Panc1 (cell line): Measurements from ENCODE around the gene TRIM8. TPM values are rescaled to one million over a fixed set of nuclear protein-coding genes. Genes with fewer than 3 reads are reported as not detected.
A peak's percentile ranks its signal among the peaks of the same experiment; 100 is the strongest.

Source experiments
- ATAC-seq: fragments of 200-7000 bp; cut with Tn5 transposase; 2 replicates; pipeline ENCODE4 v1.9.1; 2020; ENCODE audit warnings: mild to moderate bottlenecking, moderate library complexity
- BruUV-seq: library from RNA; stranded (reverse); fragments of 400-500 nt; replicated peaks from 2 replicates; lab custom pipeline; 2021; lab: Mats Ljungman, UMichigan
- CTCF ChIA-PET: fragments of 300-600 bp; sonication (Branson Sonifier 250); formaldehyde crosslinking; loops from one replicate; lab custom pipeline; 2022; ENCODE audit warnings: antibody characterized with exemption; lab: Charles Lee
- POLR2A ChIA-PET: fragments of 300-600 bp; sonication (Branson Sonifier 250); formaldehyde crosslinking; loops from one replicate; lab custom pipeline; 2022; ENCODE audit warnings: antibody characterized with exemption; lab: Charles Lee
- DNase-seq: peaks from one replicate; pipeline ENCODE4 v3.0.0-alpha.2; 2010; ENCODE audit warnings: low read depth, low spot score
- H3K27ac ChIP-seq: 2 replicates; pipeline ENCODE4 v1.5.1; 2011; ENCODE audit warnings: mild to moderate bottlenecking, low read length, inconsistent platforms
- H3K27me3 ChIP-seq: fragments of 200-500 bp; sonication (Bioruptor generic); 2 replicates; pipeline ENCODE4 v1.6.0; 2014; ENCODE audit warnings: low read length, inconsistent platforms; ENCODE audit not compliant: control insufficient read depth, insufficient read depth
- H3K36me3 ChIP-seq: fragments of 200-500 bp; sonication (Bioruptor generic); 2 replicates; pipeline ENCODE4 v1.5.1; 2014; ENCODE audit warnings: inconsistent platforms, mild to moderate bottlenecking, low read length, moderate library complexity; ENCODE audit not compliant: control insufficient read depth, insufficient read depth
- H3K4me1 ChIP-seq: 2 replicates; pipeline ENCODE4 v1.5.1; 2011; ENCODE audit warnings: inconsistent platforms, mild to moderate bottlenecking, low read length, moderate library complexity; ENCODE audit not compliant: control insufficient read depth, insufficient read depth
- H3K4me3 ChIP-seq, 2 experiments: 2 replicates each; pipeline ENCODE4 v1.5.1; 2011 to 2012; ENCODE audit warnings: low read depth in 2 of 2, low read length in 2 of 2, mild to moderate bottlenecking in 2 of 2, inconsistent platforms in 1 of 2, moderate library complexity in 1 of 2
- H3K9me3 ChIP-seq: fragments of 200-500 bp; sonication (Bioruptor generic); 2 replicates; pipeline ENCODE4 v1.5.1; 2014; ENCODE audit warnings: low read depth, mild to moderate bottlenecking, inconsistent platforms, low read length, moderate library complexity; ENCODE audit not compliant: control insufficient read depth, insufficient read depth
- CTCF ChIP-seq: fragments of 450-650 bp; IDR thresholded peaks from 2 replicates; pipeline ENCODE4 v1.5.1; 2017; ENCODE audit warnings: mild to moderate bottlenecking
- POLR2AphosphoS5 ChIP-seq: IDR thresholded peaks from 2 replicates; pipeline ENCODE4 v1.6.1; 2012; ENCODE audit warnings: mild to moderate bottlenecking, low read depth, low read length, moderate library complexity
- REST ChIP-seq, 2 experiments: IDR thresholded peaks; 2 replicates each; pipeline ENCODE4 v1.6.1; 2011 to 2012; ENCODE audit warnings: low read depth in 2 of 2, control low read depth in 1 of 2, low read length in 1 of 2, mild to moderate bottlenecking in 1 of 2, moderate library complexity in 1 of 2; ENCODE audit not compliant: insufficient read depth in 1 of 2
- SIN3A ChIP-seq: IDR thresholded peaks from 2 replicates; pipeline ENCODE4 v1.6.1; 2012; ENCODE audit warnings: low read depth, mild to moderate bottlenecking, low read length, moderate library complexity, borderline replicate concordance; ENCODE audit not compliant: insufficient read depth
- TCF7L2 ChIP-seq: IDR thresholded peaks from 2 replicates; pipeline ENCODE4 v1.6.1; 2011; ENCODE audit warnings: mild to moderate bottlenecking, low read depth, low read length, inconsistent platforms
- in situ Hi-C: cut with HindIII; loops from 2 replicates; pipeline ENCODE4 v1.10.0; 2016; ENCODE audit warnings: low sequenced_read_pairs, low pct_unique_long_range_greater_than_20kb
- intact Hi-C: fragments of 100-400 bp; cut with micrococcal nuclease; formaldehyde crosslinking; loops from one replicate; pipeline ENCODE4 v1.10.0; 2022; ENCODE audit not compliant: unreplicated experiment
- total RNA-seq: library from RNA; stranded (reverse); gene quantifications from one replicate; pipeline ENCODE4 v1.2.1, GENCODE V29; 2021; ENCODE audit not compliant: unreplicated experiment

TRIM8 gene
- total RNA-seq, 1 experiment from 2014 or later: 54.4 TPM

GRCh38 chr10:102615361-102615760, 28.9 kb upstream of the TRIM8 start:
- H3K36me3 ChIP-seq: no peaks in the 10 kb centered on the region
- peak; percentile 70 for ATAC-seq
- no peak overlapping the region for H3K27ac ChIP-seq
- TF ChIP-seq TCF7L2 (no peak), SIN3A (no peak), REST (IDR thresholded peaks at IDR 0.05; ENCODE audit: insufficient read depth in 1 of 2, low read depth in 2 of 2, low read length in 1 of 2) (no peak), POLR2AphosphoS5 (no peak), CTCF (no peak; the same call in 1 of the 2 replicates)
- intact Hi-C loops (no loop called here), in situ Hi-C loops (no loop called here)
- H3K4me1 ChIP-seq: no peaks in the 10 kb centered on the region; the same call in 1 of the 2 replicates
- no peaks in the 10 kb centered on the region for H3K27me3 ChIP-seq
- H3K4me3 ChIP-seq: no peak overlapping the region
- no peaks in the 10 kb centered on the region for H3K9me3 ChIP-seq
- POLR2A ChIA-PET: no interaction called here
- DNase-seq: no peak
- CTCF ChIA-PET: interaction anchor here (0.8 kb wide), 1 partner anchor 9 kb away, joined by 4 read pairs; no protein-coding TSS in a partner anchor
- no TSS peak for BruUV-seq

- no peaks in the 10 kb centered on the region for H3K36me3 ChIP-seq
- no peaks in the 10 kb centered on the region for H3K27me3 ChIP-seq
- CTCF ChIA-PET: no interaction called here
- ATAC-seq (no peak), DNase-seq (no peak)
- no peak for TF ChIP-seq POLR2AphosphoS5
- TF ChIP-seq REST (IDR thresholded peaks at IDR 0.05; ENCODE audit: insufficient read depth in 1 of 2, low read depth in 2 of 2, low read length in 1 of 2): no peak
- TF ChIP-seq TCF7L2: no peak
- TF ChIP-seq CTCF: no peak
- TF ChIP-seq SIN3A: no peak
- peaks cover 2% of the 10 kb centered on the region for H3K4me1 ChIP-seq
- no TSS peak for BruUV-seq
- intact Hi-C loops: no loop called here
- no peaks in the 10 kb centered on the region for H3K9me3 ChIP-seq
- POLR2A ChIA-PET: no interaction called here
- no peak overlapping the region for H3K27ac ChIP-seq
- H3K4me3 ChIP-seq: no peak overlapping the region
- in situ Hi-C loops: no loop called here
Measured at GRCh38 chr10:102616066-102616770, 28.1 kb upstream of the TRIM8 start.
